Kidney tubule cell (primary cell): ENCODE results near the gene HSD17B4.
"Not testable (repeated sequence)": the region's sequence is repeated elsewhere in the genome, so short reads cannot be mapped to it uniquely, and the experiment has no call there.

Experiments used
- DNase-seq: peaks from one replicate; pipeline ENCODE4 v3.0.0-alpha.2; 2018; ENCODE audit warnings: low spot score

The HSD17B4 gene, protein sequence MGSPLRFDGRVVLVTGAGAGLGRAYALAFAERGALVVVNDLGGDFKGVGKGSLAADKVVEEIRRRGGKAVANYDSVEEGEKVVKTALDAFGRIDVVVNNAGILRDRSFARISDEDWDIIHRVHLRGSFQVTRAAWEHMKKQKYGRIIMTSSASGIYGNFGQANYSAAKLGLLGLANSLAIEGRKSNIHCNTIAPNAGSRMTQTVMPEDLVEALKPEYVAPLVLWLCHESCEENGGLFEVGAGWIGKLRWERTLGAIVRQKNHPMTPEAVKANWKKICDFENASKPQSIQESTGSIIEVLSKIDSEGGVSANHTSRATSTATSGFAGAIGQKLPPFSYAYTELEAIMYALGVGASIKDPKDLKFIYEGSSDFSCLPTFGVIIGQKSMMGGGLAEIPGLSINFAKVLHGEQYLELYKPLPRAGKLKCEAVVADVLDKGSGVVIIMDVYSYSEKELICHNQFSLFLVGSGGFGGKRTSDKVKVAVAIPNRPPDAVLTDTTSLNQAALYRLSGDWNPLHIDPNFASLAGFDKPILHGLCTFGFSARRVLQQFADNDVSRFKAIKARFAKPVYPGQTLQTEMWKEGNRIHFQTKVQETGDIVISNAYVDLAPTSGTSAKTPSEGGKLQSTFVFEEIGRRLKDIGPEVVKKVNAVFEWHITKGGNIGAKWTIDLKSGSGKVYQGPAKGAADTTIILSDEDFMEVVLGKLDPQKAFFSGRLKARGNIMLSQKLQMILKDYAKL

DNA sequence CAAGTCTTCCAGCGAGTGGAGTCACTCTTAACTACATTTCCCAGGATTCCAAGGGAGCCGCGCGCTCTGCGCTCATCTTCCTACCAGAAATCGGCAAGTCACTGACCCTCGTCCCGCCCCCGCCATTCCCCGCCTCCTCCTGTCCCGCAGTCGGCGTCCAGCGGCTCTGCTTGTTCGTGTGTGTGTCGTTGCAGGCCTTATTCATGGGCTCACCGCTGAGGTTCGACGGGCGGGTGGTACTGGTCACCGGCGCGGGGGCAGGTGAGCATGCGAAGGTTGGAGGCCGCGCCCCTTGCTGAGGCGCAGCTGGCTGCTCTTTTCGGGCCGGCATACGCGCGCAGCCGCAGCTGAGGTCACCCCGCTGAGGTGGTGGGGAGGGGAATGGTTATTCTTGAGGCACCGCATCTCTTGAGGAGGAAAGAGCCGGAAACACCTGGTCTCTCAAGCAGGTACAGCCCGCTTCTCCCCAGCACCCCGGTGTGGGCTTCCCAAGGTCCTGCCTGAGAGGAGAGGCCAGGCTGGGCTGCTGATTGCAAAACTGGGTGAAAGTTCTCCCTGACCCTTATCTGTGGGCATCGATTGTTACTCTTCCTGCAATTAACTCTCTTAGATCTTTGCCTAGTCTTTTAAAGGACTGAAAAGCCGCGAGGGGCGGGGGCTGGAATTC, at the start of gene HSD17B4:
Gene HSD17B4 (plus strand): TSS at position 125 of the 667 bp plus-strand sequence. CDS start 79 bp downstream, at position 204.
- peak; percentile 89 for DNase-seq

- no peak for DNase-seq
Observed at GRCh38 chr5:119402555-119402954, 49.7 kb upstream of the HSD17B4 start.

DNA sequence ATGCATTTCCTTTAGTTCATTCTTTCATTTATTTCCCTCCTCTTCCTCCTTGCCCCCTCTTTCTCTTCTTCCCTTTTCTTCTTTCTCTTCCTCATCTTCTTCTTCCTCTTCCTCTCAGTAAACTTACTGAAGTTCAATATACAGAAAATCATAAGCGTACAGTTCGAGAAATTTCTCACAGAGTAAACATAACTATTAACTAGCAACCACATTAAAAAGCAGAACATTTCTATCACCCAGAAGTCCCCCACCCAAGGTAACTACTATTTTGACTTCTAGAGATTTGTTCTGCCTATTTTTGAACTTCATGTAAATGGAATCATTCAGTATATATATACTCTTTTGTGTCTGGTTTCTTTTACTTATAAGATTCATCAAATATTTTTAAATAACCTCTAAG, 48.3 kb upstream of the HSD17B4 start:
- DNase-seq, result no peak

DNA sequence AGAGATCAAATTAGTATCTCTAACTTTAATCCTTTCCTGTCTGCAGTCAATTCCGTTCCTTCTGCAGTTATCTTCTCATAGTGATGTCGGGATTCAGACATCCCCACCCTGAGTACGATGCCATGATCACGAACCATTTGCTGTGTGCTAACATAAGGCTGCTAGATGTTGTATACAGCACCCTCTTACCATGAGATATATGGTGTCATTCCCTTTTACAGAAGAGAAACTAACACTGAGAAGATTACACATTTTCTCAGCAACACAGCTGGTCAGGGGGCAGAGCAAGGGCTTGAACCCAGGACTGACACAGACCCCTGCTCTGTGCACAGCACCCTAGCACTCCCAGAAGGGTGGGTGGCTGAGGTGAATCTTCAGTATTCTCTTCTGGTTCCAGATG, 46.9 kb upstream of the HSD17B4 start:
- DNase-seq, result no peak

- no peak for DNase-seq
Observed at GRCh38 chr5:119406551-119407110, 45.7 kb upstream of the HSD17B4 start.

GRCh38 chr5:119409235-119409815, 43.0 kb upstream of the HSD17B4 start:
- no peak for DNase-seq

DNA sequence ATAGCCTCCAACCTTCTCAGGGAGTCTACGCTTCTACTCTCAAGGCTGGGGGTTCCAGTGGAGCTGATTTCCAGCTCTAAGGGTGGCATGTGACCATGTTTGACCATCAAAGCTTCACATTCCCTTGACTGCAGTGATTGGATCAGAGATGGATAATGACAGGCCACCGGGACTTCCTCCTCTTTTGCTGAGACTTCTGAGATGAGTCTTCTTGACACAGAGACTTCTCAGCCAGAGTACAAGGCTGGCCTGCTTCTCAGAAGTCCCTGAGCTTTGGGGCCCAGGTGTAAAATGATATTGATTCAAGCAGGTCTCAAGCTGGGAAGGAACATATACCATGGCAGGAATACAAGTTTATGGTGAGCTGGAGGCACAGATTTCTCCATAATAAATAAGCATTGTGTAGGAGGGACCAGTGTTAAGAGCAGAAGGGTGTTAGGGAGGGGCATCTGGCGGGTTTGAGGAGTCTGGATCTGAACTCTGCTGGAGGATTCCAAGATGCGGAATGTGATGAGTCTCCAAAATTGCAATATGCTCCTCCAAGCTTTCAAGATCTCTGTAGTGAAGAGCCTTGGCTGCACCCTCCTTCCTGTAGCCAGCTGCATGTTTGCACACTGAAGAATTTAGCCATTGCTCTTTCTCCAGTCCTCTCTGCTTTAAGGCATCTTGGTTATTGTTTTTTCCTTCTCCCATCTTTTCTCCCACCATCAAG, 41.7 kb upstream of the HSD17B4 start:
- DNase-seq, result no peak

- DNase-seq, result peak; percentile 78
Observed at GRCh38 chr5:119411361-119412278, 40.7 kb upstream of the HSD17B4 start.

GRCh38 chr5:119412279-119413227, 39.7 kb upstream of the HSD17B4 start:
- no peak for DNase-seq

DNA sequence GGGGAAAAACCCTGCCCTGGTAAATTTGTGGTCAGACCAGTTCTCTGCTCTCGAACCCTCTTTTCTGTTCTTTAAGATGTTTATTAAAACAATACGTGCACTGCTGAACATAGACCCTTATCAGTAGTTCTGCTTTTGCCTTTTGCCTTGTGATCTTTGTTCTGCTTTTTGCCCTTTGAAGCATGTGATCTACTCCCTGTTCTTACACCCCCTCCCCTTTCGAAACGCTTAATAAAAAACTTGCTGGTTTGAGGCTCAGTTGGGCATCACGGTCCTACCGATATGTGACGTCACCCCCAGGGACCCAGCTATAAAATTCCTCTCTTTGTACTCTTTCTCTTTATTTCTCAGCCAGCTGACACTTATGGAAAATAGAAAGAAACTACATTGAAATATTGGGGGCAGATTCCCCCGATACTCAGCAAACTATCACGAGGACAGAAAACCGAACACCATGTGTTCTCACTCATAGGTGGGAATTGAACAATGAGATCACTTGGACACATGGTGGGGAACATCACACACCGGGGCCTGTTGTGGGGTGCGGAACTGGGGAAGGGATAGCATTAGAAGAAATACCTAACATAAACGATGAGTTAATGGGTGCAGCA, 38.1 kb upstream of the HSD17B4 start:
- DNase-seq, result not testable (repeated sequence)

- DNase-seq, result no peak
Observed at GRCh38 chr5:119417891-119418605, 34.2 kb upstream of the HSD17B4 start.

DNA sequence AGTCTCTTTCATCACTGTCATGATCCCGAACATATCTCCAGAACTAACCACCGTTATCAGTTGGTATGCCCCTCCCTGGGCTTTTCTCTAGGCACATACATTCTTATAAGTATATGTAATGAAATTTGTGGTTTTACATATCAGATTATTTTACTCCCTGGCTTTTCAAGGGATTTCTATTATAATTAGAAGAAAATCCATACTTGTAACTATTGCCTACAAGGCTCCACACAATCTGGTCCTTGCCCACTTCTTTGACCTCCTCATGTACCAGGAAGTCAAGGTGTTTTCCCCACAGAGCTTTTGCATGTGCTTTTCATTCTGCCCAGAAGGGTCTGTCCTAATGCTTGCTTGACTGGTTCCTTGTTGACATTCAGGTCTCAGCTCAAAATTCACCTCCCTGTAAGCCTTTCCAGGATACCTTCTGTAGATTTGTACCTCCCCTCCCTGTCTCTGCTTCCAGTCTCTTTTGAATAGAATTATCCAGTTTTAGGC, 33.6 kb upstream of the HSD17B4 start:
- peak; percentile 28 for DNase-seq

DNA sequence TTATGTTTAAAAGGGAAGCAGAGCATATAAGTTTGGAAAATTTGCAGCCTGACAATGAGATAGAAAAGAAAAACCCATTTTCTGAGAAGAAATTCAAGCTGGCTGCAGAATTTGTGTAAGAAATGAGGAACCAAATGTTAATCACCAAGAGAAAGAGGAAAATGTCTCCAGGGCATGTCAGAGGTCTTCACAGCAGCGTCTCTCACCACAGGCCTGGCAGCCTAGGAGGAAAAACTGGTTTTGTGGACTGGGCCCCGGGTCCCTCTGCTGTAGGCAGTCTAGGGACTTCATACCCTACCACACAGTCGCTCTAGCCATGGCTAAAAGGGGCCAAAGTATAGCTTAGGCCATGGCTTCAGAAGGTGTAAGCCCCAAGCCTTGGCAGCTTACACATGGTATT, 32.1 kb upstream of the HSD17B4 start:
- no peak for DNase-seq

GRCh38 chr5:119426057-119426456, 26.2 kb upstream of the HSD17B4 start:
- no peak for DNase-seq

DNA sequence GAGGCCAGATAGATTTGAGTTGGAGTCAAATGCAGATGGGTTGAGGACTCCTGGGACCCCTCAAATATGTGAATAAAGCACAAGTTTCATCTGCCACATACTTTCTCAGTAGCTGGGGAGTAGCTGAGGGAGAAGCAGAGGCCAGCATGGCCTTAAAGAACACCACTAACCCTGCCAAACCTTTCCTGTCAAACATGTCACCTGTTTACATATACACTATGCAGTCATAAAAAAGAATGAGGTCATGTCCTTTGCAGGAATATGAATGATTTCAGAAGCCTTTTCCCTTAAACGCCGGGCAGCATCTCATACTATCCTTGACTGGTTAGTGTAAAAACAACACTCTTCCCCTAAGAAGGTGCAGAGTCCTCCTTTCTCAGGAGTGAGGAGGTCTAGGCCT, 25.2 kb upstream of the HSD17B4 start:
- DNase-seq, result no peak

DNA sequence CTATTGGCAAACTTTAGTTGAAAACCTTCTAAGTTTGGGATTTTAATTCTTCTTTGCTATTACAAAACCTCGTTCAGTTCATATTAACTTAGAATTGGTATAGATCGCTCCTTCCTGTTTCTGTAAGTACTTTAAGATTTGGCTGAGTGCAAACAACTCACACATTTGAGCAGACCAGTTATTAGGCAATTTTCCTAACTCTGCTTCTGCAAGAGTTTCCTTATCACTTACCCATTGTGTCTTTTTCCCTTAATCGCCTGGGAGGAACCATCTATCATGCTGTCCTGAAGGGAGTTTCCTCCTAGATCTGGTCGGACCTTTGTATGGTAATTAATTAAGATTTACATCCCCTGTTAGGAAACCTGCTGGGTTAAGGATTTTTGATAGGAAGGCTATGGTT, 24.7 kb upstream of the HSD17B4 start:
- DNase-seq, result not testable (repeated sequence)

DNA sequence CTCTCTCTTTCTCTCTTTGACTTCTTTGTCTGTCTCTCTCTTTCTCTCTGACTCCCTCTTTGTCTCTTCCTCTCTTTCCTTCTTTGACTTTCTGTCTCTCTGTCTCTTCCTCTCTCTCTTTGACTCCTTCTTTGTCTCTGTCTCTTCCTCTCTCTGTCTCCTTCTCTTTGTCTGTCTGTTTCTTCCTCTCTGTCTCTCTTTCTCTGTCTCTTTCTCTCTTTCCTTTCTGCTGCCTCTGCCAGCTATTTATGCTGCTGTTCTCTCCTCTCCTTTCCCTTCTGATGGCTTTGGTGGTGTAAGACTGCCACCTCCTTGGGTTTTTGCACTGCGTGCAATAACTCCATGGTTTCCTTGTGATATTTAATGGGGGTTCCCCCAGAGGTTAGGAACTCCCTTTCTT, 24.1 kb upstream of the HSD17B4 start:
- DNase-seq, result not testable (repeated sequence)

DNA sequence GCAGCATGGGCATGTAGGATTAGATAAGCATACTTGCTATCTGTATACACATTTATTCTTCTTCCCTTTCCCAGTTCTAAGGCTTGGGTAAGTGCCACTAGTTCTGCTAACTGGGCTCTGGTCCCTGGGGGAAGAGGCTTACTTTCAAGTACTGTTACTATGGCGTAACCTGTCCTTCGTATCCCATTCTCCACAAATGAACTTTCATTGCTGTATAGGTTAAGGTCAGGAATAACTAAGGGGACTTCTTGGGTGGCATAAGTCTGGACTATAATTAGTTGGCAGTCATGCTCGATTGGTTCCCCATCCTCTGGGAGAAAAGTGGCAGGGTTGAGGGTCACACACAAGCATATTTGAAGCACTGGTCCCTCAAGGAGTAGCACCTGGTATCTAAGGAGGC, 23.7 kb upstream of the HSD17B4 start:
- not testable (repeated sequence) for DNase-seq
